Stimulated activated CD4-positive, alpha-beta T cell treated with anti-CD3 and anti-CD28 coated beads, Interleukin-15, amount 100 ng/mL, for 24 hours (primary cell): Measurements from ENCODE around the gene OTOF.

Source experiments
- DNase-seq: peaks from one replicate; pipeline ENCODE4 v3.0.0-alpha.2; 2020

OTOF gene

DNA sequence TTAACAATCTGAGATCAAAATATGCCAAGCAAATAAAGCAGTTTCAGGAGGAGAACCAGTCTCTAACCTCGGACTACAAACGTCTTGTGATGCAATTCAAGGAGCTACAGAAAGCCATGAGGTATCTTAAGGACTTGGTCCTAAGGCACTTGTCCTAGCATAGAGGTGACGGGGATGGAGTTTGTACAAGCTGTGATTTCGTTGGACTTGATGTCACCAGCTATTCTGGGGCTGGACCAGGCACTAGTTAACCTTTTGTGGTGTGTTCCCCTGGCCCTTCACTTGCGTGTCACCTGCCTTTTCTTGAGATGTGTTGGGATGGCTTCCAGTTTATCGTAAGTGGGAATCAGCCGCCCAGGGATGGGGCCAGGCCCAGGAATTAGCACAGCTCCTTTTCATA is 33.7 kb downstream of the OTOF start:
- no peak for DNase-seq

- no peak for DNase-seq
These were observed 35.2 kb downstream of the OTOF start for GRCh38 chr2:26442707-26443106.

DNA sequence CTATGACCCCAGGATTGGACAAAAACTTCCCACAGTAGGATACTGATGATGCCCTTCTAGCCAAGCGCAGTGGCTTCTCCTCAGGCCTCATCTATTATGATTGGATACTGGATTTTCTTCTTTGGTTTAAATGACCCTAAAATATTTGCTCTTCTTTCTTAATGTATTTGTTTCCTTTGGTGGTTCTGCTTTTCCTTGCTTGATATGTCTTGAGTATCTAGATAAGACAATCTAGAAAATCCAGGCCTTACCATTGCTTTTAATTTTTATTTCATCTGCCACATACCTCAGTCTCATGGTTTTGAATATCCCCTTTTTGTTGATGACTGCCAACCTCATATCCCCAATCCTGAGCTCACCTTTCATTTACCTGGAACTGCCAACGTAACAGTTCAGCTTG is 35.6 kb downstream of the OTOF start:
- DNase-seq = no peak

DNA sequence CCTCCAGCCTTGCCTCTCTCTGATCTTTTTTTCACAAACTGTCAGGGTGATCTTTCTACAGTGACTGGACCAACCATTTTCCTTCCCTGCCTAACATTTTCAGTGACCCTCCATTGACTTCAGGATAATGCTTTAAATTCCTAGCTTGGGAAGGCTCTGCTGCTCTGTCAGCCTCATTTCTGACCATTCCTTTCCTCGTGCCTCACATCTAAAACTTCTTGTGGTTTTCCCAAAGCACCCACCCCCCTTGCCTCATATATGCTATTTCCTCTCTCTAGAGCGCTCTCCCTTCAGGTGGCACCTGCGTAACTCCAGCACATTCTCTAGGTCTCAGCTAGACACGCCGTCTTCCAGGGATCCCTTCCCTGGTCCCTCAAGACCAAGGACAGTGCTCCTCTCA is 39.0 kb downstream of the OTOF start:
- no peak for DNase-seq

- DNase-seq = no peak
These were observed 39.4 kb downstream of the OTOF start for GRCh38 chr2:26438526-26438925.

GRCh38 chr2:26435106-26435505 is 42.8 kb downstream of the OTOF start:
- no peak for DNase-seq

DNA sequence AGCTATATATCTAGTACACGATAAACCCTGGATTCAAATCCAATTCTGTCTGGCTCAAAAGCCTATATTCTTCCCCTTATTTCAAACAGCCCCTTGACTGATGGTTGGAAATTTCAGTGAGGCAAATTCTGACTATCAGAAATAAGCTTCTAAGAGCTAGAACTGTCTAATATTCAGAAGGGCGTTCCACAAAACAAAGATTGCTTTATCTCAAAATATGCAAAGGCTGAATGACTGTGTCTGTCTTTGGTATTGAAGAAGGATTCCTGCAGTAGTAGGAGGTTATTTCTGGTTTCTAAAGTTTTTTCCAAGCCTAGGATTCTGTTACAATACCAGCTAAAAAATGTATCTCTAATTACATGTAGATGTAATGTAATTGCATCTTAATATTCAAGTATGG is 45.1 kb downstream of the OTOF start:
- DNase-seq = no peak

GRCh38 chr2:26432363-26432762 is 45.6 kb downstream of the OTOF start:
- DNase-seq = no peak

DNA sequence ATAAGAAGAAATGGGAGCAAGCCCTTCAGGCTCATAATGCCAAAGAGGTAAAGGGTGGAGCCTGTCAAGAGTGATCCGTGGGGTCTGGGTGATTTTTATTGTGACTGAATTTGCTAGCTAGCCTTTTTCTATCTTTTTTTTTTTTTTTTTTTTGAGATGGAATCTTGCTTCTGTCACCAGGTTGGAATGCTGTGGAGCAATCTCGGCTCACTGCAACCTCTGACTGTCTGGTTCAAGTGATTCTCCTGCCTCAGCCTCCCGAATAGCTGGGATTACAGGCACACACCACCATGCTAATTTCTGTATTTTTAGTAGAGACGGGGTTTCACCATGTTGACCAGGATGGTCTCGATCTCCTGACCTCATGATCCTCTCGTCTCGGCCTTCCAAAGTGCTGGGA is 47.1 kb downstream of the OTOF start:
- DNase-seq = no peak

DNA sequence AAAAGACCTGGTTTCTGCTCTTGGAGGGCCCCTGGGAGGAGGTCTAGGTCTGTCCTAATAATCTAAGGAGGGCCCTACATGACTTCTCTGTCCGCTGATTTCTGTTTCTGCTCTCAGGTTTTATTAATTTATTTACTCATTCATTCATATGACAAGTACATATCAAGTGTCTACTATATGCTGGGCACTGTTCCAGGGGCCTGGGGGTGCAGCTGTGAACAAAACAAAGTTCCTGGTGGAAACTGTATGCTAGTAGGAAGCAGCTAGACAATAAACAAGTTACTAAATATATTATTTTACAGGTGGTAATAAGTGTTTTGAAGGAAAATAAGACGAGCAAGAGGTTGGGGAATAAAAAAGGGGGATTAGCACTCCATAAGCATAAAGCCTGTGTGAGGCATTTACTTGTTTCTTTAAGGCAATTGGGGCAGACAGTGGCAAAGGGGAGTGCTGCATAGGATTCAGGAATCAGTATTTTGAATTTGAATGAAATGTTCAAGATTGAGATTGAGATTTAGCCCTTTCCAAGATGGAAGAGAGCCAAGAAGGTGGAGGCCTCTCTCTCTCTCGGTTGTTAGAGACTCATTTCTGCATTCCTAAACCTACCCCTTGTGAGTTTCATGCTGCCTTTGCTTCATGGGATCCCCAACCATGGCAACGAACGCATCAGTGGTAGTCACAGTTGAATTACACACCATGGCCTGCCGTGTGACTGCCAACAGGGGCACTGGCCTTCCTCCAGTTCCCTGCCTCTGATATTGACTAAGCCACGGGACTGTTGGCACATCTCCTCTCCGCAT is 47.9 kb downstream of the OTOF start:
- no peak for DNase-seq

GRCh38 chr2:26428846-26429245 is 49.1 kb downstream of the OTOF start:
- no peak for DNase-seq

DNA sequence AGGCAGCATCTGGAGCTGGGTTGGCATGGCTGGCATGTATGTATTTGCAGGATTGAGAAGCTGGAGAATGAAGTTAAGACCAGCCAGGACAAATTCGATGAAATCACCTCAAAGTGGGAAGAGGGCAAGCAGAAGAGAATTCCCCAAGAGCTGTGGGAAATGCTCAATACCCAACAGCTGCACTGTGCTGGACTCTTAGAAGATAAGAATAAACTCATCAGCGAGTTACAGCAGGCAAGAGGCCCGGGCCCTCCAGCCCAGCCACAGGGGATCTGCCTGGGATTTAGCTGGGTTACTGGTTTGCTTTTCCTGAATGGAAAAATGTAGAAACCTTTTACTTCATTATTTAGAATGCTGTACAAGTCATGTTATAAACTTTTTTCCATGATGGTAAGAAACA is 53.7 kb downstream of the OTOF start:
- DNase-seq = no peak

DNA sequence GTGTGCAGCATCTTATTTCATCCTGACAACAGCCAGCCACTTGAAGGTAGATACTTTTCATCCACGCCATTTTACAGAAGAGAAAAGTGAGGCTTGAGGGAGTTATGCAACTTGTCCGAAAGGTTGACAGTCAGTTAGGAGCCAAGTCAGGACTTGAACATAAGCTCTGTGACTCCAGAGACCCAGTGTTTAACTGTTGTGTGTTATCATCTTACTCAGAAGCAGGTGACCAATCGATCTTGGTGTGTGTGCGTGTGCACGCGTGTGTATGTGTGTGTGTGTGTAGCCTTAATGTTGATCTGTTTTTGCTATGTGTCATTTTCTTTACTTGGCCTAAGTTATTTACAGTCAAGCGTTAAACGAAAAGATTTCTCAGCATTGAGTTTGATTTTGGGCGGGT is 54.2 kb downstream of the OTOF start:
- DNase-seq = no peak

GRCh38 chr2:26422947-26423629 is 54.8 kb downstream of the OTOF start:
- no peak for DNase-seq

DNA sequence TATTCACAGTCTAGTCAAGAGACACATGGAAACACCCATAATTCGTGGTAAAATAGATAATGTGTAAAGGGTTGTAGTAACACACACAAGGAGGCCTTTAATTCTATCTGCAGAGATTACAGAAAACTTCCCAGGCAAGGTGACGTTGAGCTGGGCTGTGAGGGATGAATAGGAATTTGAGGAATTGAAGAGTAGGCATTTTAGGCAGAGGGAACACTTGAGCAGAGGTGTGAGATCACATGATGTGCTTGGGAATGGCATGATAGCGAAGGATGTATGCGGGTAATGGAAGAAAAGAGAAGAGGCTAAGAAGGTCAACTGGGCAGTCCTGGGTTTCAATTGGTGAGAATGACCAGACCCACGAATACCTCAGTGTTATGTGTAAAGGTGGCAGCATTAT is 56.0 kb downstream of the OTOF start:
- DNase-seq = no peak

- no peak for DNase-seq
These were observed 63.6 kb downstream of the OTOF start for GRCh38 chr2:26414311-26414710.

DNA sequence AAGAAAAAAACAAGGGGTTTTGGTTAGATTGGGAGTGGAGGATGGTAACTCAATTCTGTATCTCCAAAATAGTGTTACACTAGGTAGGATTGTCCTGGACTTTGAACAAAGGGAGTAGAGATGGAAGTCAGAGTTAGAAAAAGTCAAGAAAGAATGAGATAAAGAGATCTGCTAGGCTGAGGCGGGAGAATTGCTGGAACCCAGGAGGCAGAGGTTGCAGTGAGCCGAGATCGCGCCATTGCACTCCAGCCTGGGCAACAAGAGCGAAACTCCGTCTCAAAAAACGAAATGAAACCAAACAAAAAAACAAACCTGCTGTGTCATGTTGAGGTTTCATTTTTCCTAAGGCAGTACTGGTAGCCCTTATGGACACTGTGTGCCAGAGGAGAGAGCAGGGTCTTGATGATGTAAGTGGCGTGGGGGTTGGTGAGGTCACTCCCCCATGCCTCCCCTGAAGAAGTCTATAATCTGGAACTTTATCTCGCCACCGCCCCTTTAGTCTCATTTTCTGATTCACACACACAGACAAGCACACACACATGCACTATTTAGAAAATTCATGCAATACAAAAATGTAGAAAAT is 65.7 kb downstream of the OTOF start:
- DNase-seq = no peak

GRCh38 chr2:26411419-26411818 is 66.5 kb downstream of the OTOF start:
- no peak for DNase-seq

- DNase-seq = no peak
These were observed 67.1 kb downstream of the OTOF start for GRCh38 chr2:26410764-26411243.

DNA sequence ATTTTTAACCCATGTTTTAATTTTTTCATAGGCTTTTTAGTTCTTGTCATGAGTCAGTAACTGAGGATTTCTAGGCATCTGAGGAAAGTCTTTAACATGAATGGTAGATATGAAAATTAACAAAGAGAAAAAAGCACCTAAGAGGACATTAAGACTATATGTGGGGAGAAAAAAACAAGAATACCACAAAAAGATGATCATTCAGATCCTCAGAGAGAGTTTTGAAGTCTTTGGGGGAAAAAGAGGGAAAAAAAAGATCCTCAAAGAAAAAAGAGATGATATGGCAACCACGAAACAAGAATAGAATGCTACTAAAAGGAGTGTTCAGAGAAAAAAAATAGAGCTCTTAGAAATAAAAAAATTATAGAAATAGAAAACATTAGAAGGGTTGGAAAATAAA is 68.1 kb downstream of the OTOF start:
- no peak for DNase-seq

- no peak for DNase-seq
These were observed 70.4 kb downstream of the OTOF start for GRCh38 chr2:26407526-26407925.
